NCI-H2196 (cell line): ENCODE measurements around the gene LYVE1.

Source experiments
- DNase-seq: peaks from one replicate; lab custom pipeline; 2025; ENCODE audit not compliant: unreplicated experiment; lab: John Stamatoyannopoulos, UW

Gene LYVE1

GRCh38 chr11:10592331-10592730, 23.9 kb upstream of the LYVE1 start:
- no peak for DNase-seq

- DNase-seq = no peak
These were observed 23.3 kb upstream of the LYVE1 start for GRCh38 chr11:10591741-10592140.

- no peak for DNase-seq
These were observed 21.9 kb upstream of the LYVE1 start for GRCh38 chr11:10590218-10590915.

- DNase-seq = no peak
These were observed 20.4 kb upstream of the LYVE1 start for GRCh38 chr11:10588904-10589303.

- no peak for DNase-seq
These were observed 19.5 kb upstream of the LYVE1 start for GRCh38 chr11:10587995-10588394.

GRCh38 chr11:10587388-10587787, 18.9 kb upstream of the LYVE1 start:
- no peak for DNase-seq

GRCh38 chr11:10584071-10584501, 15.6 kb upstream of the LYVE1 start:
- no peak for DNase-seq

- DNase-seq = no peak
These were observed 13.1 kb upstream of the LYVE1 start for GRCh38 chr11:10581481-10582019.

GRCh38 chr11:10580623-10581022, 12.2 kb upstream of the LYVE1 start:
- DNase-seq = no peak

- DNase-seq = no peak
These were observed 11.2 kb upstream of the LYVE1 start for GRCh38 chr11:10579700-10580099.

GRCh38 chr11:10576035-10576398, 7.6 kb upstream of the LYVE1 start:
- no peak for DNase-seq

- no peak for DNase-seq
These were observed 7.0 kb upstream of the LYVE1 start for GRCh38 chr11:10575346-10576034.

- no peak for DNase-seq
These were observed 5.1 kb upstream of the LYVE1 start for GRCh38 chr11:10573556-10573955.

- DNase-seq = no peak
These were observed 4.6 kb upstream of the LYVE1 start for GRCh38 chr11:10573028-10573427.

- no peak for DNase-seq
These were observed 4.1 kb upstream of the LYVE1 start for GRCh38 chr11:10572533-10572932.

- DNase-seq = no peak
These were observed 1.0 kb downstream of the LYVE1 start for GRCh38 chr11:10567446-10567845.

GRCh38 chr11:10566257-10566957, 2.1 kb downstream of the LYVE1 start:
- no peak for DNase-seq

GRCh38 chr11:10565493-10565892, 3.0 kb downstream of the LYVE1 start:
- DNase-seq = no peak

GRCh38 chr11:10564696-10565318, 3.7 kb downstream of the LYVE1 start:
- DNase-seq = no peak

GRCh38 chr11:10564030-10564429, 4.4 kb downstream of the LYVE1 start:
- no peak for DNase-seq

- no peak for DNase-seq
These were observed 6.5 kb downstream of the LYVE1 start for GRCh38 chr11:10561947-10562346.
